Hematopoietic multipotent progenitor cell treated with erythropoietin and hydrocortisone succinate and interleukin-3 and kit ligand, for 4 days (in vitro differentiated cells): Measurements from ENCODE around the gene TSFM.
A peak's percentile ranks its signal among the peaks of the same experiment; 100 is the strongest.

Experiments
- DNase-seq: peaks from one replicate; pipeline ENCODE4 v3.0.0-alpha.2; 2015

TSFM gene

GRCh38 chr12:57836442-57837375 is 54.1 kb downstream of the TSFM start:
- peak; percentile 93 for DNase-seq

- peak; percentile 69 for DNase-seq
Observed at GRCh38 chr12:57837864-57838562, 55.4 kb downstream of the TSFM start.

- peak; percentile 79 for DNase-seq
Observed at GRCh38 chr12:57838594-57839302, 56.2 kb downstream of the TSFM start.

DNA sequence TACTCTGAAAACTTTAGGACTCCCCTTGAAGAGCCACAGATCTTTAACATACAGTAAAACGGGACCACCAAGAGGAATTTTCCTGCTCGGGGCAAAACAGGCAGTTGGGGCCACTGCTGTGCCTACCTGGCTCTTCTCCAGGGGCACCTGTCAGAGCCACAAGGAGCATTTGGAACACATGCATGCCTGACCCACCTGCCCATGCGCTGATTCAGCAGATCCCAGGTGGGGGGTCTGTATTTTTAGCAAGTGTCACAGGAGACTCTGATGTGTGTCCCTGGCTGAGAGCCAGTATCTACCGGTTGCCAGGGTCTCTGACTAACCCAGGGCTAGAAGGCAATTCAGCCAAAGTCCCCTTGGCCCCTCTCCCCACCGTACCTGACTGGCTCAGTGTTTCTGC is 57.4 kb downstream of the TSFM start:
- DNase-seq, result no peak

GRCh38 chr12:57840726-57841125 is 58.1 kb downstream of the TSFM start:
- DNase-seq, result peak; percentile 77

DNA sequence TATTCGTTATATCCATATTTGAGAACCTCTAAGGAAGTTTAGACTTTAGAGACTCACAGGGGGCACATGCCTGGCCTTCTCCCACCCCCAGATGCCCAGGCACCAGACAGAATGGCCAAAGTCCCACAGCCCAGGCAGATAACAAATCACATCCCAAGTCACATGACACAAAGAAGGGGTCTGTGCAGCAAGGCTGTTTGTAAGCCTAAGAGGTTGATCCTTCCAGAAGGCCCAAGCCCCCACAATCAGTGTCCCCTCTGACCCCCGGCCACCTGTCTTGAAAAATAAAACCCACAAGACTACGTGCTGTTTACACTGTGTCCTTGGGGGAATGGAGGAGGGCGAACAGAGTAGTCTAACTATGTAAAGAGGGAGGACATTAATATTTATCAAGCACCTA is 58.9 kb downstream of the TSFM start:
- DNase-seq, result no peak

DNA sequence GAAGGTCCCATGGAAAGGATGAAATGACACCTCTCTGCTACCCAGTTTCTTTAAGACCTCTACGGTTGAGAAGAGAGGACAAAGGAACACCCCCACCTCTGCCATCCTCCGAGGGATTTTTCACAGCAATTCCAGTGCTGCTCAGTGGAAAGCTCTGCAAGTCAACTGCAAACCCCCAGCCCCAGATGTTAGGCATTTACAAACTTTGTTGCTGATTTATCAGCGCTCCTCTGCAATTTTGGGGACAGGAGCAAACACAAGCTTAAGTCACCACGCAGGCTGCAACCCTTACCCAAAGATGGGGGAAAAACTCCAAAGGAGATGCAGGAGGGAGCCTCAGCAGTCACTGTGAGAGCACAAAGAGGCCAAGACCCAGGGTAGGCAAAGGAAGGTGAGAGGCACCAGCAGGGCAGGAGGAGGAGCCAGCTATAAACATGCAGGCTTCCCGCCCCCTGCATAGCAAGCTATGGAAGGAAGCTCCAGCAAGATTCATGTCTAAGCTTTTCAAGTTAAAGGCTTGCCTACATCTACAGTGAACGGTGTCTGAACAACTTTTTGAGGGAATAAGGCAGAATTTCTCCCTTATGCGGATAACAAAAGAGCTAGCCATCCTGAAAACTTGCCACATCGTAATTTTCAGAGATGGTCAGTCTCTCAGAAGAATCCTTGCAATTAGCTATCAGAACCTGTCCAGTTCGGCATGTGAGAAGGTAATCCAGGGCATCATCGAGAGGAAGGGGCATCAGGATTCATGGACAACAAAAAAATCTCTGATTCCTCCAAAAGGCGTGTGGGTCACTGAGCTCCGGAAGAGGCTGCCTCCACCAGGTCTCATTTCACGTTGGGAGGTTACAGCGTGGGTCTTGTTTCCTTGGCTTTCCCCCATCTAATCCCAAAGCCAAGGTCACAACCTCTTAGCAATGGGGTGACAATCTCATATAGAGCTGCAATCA is 60.0 kb downstream of the TSFM start:
- DNase-seq, result peak; percentile 48

DNA sequence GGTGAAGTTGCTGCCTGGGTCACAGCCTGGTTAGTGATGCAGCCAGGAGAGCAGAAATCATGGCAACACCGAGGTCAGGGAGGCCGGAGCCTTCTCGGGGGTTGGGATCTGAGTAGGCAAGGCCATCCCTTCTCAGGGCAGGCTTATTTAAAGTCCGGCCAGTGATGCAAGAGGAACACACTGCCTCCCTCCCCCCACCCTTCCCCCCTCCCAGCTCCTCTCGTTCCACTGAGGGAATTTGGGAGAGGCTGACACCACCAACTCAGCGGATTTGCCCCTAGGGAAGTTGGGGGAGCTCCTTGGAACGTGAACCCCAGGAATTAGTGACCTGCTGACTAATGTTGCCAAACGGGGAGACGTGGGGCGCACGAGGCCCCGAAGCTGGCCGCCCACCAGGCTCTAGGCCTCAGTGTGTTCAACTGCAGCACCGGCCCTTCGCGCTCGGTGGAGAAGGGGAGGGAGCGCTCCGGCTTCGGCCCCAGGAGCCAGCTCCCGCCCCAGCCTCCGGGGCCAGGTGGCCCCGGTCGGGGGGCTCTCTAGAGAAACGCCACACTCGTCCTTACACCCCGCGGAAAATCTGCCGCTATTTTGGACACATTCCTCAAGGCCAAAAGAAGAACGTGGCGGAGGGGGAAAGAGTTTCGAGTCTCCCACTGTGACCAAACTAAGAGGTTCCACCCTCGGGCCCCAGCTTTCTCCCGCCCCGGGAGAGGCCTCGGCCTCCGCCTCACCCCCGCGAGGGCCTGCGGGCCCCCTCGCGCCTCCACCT is 62.3 kb downstream of the TSFM start:
- peak; percentile 61 for DNase-seq

- peak; percentile 79 for DNase-seq
Observed at GRCh38 chr12:57845478-57846284, 63.1 kb downstream of the TSFM start.

DNA sequence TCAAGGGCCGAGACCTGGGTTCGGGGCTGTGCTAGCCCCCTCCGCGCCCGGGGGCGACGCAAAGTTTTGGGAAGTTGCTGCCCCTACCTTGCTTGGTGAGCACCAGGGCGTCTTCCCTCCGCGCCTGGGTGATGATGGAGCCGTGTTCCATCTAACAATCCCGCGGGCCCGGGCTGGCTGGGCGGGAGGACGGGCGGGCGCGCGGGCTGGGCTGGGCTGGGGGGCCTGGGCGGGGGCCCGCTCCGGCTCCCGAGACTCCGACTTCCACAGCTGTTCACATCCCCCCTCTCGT is 63.6 kb downstream of the TSFM start:
- DNase-seq, result no peak

- peak; percentile 99 for DNase-seq
Observed at GRCh38 chr12:57846577-57847319, 64.2 kb downstream of the TSFM start, which contains the start of gene CTDSP2. CTDSP2 (minus strand) TSS chr12:57846729; CDS start chr12:57846435, 294 bp downstream.
